Right renal cortex interstitium (tissue), 3 donors: ENCODE results near the gene ASB3. TPM values are rescaled to one million over a fixed set of nuclear protein-coding genes. Genes with fewer than 3 reads are reported as not detected.
"Not testable (repeated sequence)": the region's sequence is repeated elsewhere in the genome, so short reads cannot be mapped to it uniquely, and the experiment has no call there.

Experiments
- DNase-seq, 3 donors: peaks; one replicate each; pipeline ENCODE4 v3.0.0-alpha.2; 2013; ENCODE audit warnings: low read depth in 3 of 3, low spot score in 2 of 3
- polyA plus RNA-seq, 3 donors: library from polyadenylated mRNA; unstranded; fragments of 120-200 nt; gene quantifications; one replicate each; pipeline ENCODE4 v1.2.1, GENCODE V29; 2013; ENCODE audit not compliant: insufficient read length in 3 of 3

Gene ASB3
- polyA plus RNA-seq, 3 donors = 30.7 to 33.5 (median 33.4) TPM

- DNase-seq = no peak
These were observed 42.2 kb downstream of the ASB3 start for GRCh38 chr2:53744395-53745065.

GRCh38 chr2:53740170-53740569 is 46.6 kb downstream of the ASB3 start:
- DNase-seq = peak in 1 of 3 donors; percentile 10

- DNase-seq = no peak
These were observed 47.7 kb downstream of the ASB3 start for GRCh38 chr2:53739032-53739431.

GRCh38 chr2:53737091-53737490 is 49.7 kb downstream of the ASB3 start:
- DNase-seq = no peak

- no peak for DNase-seq
These were observed 57.5 kb downstream of the ASB3 start for GRCh38 chr2:53729143-53729762.

GRCh38 chr2:53727921-53728320 is 58.8 kb downstream of the ASB3 start:
- DNase-seq = peak in 1 of 3 donors; percentile 10

- no peak for DNase-seq
These were observed 61.1 kb downstream of the ASB3 start for GRCh38 chr2:53725662-53726061.

GRCh38 chr2:53724536-53724935 is 62.2 kb downstream of the ASB3 start:
- no peak for DNase-seq

GRCh38 chr2:53720944-53721343 is 65.8 kb downstream of the ASB3 start:
- DNase-seq = not testable (repeated sequence)

- DNase-seq = no peak
These were observed 71.2 kb downstream of the ASB3 start for GRCh38 chr2:53715568-53715967.

GRCh38 chr2:53711271-53711780 is 75.4 kb downstream of the ASB3 start:
- DNase-seq = no peak

GRCh38 chr2:53708988-53709387 is 77.8 kb downstream of the ASB3 start:
- no peak for DNase-seq

- no peak for DNase-seq
These were observed 85.5 kb downstream of the ASB3 start for GRCh38 chr2:53701221-53701620.

- DNase-seq = no peak
These were observed 89.1 kb downstream of the ASB3 start for GRCh38 chr2:53697686-53698085.

- DNase-seq = no peak
These were observed 89.7 kb downstream of the ASB3 start for GRCh38 chr2:53697092-53697491.

GRCh38 chr2:53695575-53695974 is 91.2 kb downstream of the ASB3 start:
- DNase-seq = no peak

- DNase-seq = no peak
These were observed 92.5 kb downstream of the ASB3 start for GRCh38 chr2:53694096-53694771.

GRCh38 chr2:53690876-53691275 is 95.9 kb downstream of the ASB3 start:
- DNase-seq = no peak

- no peak for DNase-seq
These were observed 113.8 kb downstream of the ASB3 start for GRCh38 chr2:53672881-53673522.

GRCh38 chr2:53670331-53670730 is 116.4 kb downstream of the ASB3 start:
- DNase-seq = peak; percentile 67 to 74 (median 67)

GRCh38 chr2:53668624-53669026 is 118.1 kb downstream of the ASB3 start:
- DNase-seq = no peak
